ENCODE measurements around the gene GPAT2.
"Not testable (repeated sequence)": the region's sequence is repeated elsewhere in the genome, so short reads cannot be mapped to it uniquely, and the experiment has no call there.

The GPAT2 gene

GRCh38 chr2:96023701-96024100 lies 11.0 kb downstream of the GPAT2 start:
- DNase-seq: not testable (repeated sequence)

DNA sequence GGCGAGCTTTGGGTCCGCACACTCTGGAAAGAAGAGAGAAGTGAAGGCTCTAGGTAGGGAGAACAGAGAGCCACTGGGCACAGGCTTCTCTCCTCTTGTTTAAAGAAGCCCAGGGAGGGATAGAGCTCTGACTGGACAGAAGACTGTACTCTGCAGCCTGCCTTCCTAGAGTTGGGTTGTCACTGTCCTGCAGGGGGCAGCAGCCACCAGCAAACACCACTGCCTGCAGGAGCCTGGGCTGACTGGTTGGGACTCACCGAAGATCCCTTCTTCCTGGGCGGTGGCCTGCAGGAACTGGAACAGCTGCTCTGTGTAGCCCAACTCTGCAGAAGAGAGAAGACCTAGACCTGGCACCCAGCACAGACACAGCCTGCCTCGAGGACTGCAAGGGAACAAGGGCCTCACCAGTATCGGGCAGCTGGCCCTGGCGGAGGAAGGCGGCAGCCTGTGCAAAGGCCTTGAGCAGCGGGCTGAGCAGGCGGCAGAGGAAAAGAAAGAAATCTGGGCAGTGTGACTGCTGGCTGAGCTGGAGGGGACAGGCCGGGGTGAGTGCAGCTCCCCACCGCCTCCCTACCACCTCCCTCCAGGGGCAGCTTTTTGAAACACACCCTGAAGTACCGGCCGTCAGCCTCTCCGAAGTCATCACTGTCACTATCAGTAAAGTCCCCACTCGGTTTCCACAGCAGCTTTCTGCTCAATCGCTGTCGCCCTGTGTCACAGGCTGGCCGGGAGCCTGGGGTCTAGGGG lies 11.8 kb downstream of the GPAT2 start:
- DNase-seq: not testable (repeated sequence)

GRCh38 chr2:96022126-96022525 lies 12.6 kb downstream of the GPAT2 start:
- not testable (repeated sequence) for DNase-seq

GRCh38 chr2:96021142-96021541 lies 13.6 kb downstream of the GPAT2 start:
- DNase-seq: not testable (repeated sequence)

- not testable (repeated sequence) for DNase-seq
These were observed 14.7 kb downstream of the GPAT2 start for GRCh38 chr2:96019909-96020590.

GRCh38 chr2:96016321-96016720 lies 18.4 kb downstream of the GPAT2 start:
- DNase-seq: not testable (repeated sequence)

DNA sequence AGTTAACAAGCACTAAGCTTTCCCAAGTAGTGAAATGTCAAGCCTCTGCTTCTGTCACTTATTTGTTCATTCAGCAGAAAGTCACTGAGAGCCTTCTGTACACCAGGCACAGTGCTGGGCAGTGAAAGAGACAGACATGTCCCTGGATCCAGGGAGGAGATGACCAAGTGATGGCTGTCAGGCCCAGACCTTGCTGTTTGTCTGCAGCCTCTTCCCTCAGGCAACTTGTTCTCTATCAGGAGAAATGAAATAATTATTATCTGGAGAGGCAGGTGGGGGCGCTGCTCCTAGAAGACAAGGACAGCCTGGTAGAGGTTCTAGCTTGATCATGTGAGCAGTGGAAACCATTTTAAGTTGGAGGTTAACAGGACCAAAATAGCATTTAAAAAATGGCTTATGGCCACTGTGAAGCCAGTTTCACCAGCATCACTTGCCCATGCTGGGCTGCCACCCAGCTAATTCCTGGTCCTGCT lies 21.9 kb downstream of the GPAT2 start:
- DNase-seq: not testable (repeated sequence)

DNA sequence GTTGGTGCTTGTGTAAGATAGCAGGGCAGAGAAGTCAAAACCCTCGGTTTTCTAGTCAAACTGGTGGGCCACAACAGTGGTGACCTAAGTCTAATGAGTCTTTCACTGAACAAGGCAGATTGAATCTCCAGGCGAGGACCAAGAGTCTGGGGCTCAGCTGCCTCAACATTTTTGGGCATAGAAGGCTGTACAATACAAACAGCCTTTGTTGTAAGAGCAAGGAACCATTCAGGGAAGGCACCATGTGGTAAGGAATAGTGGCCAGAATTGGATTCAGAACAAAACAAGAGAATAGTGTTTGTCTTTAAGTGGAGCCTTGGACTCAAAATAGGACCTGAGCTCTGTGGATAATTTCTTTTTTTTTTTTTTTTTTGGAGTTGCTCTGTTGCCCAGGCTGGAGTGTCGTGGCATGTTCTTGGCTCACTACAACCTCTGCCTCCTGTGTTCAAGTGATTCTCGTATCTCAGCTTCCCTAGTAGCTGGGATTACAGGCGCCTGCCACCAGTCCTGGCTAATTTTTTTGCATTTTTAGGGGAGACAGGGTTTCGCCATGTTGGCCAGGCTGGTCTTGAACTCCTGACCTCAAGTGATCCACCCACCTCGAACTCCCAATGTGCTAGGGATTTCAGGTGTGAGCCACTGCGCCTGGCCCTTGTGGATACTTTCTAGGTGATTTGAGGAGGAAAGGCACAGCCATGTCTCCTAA lies 22.5 kb downstream of the GPAT2 start:
- not testable (repeated sequence) for DNase-seq

GRCh38 chr2:96011129-96011455 lies 23.6 kb downstream of the GPAT2 start:
- DNase-seq: not testable (repeated sequence)

GRCh38 chr2:96010320-96011128 lies 24.2 kb downstream of the GPAT2 start:
- DNase-seq: not testable (repeated sequence)

DNA sequence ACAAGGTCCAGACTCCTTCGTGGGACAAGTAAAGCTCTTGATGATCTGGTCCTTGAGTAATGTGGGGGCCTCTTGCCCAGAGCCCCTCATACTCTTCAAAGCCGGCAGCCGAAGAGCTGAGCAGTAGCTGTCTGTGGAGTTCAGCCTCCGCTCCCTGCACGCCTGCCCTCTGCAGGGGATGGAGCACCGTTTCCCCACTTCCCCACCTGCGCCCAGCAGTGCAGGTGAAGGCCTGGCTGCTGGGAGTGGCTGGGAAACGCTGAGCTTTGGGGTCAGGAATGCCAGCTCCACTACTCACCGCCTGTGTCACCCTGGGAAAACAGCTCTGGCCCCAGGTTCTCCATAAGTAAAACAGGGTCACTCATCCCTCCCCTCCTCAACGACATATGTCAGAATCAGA lies 24.9 kb downstream of the GPAT2 start:
- not testable (repeated sequence) for DNase-seq

DNA sequence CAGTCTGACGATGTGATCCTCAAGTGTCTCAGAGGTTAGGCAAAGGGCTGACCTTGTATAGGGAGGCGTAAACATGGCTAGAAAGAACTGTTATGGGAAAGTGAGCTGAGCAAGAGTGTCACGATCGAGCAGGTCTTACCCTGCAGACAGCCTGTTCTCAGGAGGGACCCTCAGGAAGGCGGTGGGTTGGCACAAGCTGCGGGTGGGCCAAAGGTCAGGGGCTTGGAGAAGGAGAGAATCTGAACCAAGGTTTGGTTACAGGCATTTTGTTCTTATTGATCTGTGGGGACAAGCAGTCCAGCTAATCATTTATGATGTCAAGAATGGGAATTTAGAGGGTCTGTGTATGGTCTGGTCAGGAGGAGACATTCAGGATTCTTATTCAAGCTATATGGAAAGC lies 26.7 kb downstream of the GPAT2 start:
- DNase-seq: not testable (repeated sequence)

- DNase-seq: not testable (repeated sequence)
These were observed 28.5 kb downstream of the GPAT2 start for GRCh38 chr2:96006248-96006647.

DNA sequence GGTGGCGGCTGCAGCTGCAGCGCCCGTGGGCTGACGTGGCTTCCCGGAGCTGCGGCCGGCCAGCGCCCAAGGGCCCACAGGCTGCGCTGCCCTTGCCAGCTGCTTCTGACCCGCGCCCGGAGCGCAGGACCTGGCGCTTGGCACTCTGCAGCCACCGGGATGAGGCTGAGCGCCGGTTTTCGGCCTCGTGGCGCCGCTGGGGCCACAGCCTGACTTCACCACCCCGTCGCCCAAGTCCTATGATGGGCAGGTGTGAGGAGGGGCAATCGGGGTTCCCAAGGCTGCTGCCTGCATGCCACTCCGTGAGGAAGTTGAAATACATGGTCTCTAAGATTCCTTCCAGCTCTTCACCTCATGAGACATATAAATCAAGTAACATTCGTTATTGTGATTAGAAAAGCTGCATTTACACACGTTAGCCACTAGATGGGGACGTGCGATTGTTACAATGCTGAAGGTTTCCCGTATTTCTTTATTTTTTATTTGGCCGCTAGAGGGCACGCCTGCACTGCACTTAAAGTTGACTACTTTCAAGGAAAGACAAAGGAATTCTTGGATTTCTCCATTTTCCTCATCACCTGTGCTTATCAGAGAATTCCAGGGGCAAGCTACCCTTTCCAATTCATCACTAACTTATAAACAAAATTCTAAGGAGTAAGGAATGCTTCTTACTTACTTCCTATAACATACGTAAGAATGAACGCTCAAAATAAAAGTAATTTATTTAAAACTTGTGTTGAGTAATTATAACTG lies 42.0 kb downstream of the GPAT2 start:
- DNase-seq: not testable (repeated sequence)

DNA sequence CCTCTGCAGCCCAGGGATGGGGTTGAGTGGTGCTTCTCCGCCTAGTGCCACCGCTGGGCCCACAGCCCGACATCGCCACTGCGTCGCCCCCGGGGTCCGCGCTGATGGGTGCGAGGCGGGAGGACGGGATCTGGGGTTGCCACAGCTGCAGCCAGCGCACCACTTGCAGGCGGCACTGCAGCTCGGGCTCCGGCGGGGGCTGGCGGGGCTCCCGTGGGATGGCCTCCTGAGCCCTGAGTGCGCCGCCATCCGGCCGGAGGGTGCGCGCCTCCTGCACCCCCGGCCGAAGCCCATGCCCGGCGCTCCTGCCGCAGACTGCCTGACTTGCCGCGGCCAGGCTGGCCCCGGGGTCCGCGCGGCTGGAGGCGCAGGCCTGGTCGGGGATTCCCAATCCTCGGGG lies 42.6 kb downstream of the GPAT2 start:
- not testable (repeated sequence) for DNase-seq

DNA sequence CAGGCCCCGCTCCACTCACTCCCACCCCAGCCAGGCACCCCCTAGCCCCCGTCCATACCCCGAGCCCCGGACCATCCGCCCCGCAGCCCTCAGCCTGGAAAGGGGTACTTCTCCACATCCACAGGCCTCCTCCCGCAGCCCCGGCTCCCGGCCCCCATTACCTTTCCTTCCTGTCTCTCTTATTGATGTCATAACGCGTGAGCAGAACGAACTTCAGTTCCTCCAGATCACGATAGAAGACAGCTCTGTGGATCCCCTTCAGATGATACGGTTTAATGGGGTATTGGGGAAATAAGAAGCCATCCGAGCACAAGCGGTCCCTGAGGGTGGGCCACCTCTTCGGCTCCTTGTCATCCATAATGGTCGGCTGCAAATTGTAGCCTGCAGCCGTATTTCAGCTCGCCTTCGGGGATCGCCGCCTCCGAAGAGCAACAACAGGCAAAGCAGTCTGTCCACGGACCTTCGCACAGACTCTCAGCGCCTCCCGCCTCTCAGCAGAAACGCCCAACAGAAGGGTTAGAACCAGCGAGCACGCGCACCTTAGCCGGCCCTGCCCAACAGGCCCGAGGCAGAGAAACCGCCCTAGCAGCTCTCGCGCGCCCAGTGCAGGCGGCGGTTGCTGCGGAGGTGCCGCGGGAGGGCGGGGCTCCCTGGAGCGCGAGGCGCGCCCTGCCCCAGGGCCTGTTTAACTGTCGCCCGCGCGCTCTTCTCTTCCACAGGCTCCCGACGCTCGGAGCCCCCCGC lies 43.2 kb downstream of the GPAT2 start, which contains the start of gene ANKRD36C:
ANKRD36C (minus strand) TSS at position 474 of the 744 bp plus-strand sequence; CDS start at position 358, 116 bp downstream.
- not testable (repeated sequence) for DNase-seq

DNA sequence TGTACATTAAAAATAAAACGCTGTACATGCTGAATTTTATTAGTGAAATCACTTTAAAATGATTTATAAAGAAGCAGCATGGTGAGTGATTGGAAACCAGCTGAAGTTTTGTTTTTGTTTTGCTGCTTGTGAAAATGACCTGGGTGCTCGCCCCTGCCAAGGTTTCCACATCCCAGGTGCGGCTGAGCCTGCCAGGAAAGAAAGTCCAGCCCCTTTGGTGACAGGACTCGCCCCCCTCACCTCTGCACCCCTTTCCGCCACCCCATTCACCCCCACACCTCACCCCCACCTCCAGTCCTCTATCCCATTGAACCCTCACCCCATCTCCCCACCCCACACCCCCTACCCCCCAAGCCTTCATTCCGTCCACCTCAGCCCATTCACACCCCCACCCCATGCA lies 43.8 kb downstream of the GPAT2 start:
- not testable (repeated sequence) for DNase-seq

All from midbrain (tissue), 1 donor.